Activated naive CD8-positive, alpha-beta T cell treated with anti-CD3 and anti-CD28 coated beads for 36 hours (primary cell): ENCODE measurements around the gene AIFM1. TPM values are rescaled to one million over a fixed set of nuclear protein-coding genes. Genes with fewer than 3 reads are reported as not detected.

Experiments
- DNase-seq: peaks from one replicate; pipeline ENCODE4 v3.0.0; 2021
- H3K27ac Mint-ChIP-seq: one replicate; pipeline ENCODE4 v1.8.0; 2022; ENCODE audit warnings: mild to moderate bottlenecking, moderate library complexity, mixed read lengths
- H3K27me3 Mint-ChIP-seq: one replicate; pipeline ENCODE4 v1.8.0; 2022; ENCODE audit warnings: mild to moderate bottlenecking, mixed read lengths
- H3K36me3 Mint-ChIP-seq: one replicate; pipeline ENCODE4 v1.8.0; 2021; ENCODE audit warnings: mild to moderate bottlenecking, mixed read lengths
- H3K4me1 Mint-ChIP-seq: one replicate; pipeline ENCODE4 v1.8.0; 2021; ENCODE audit warnings: mixed read lengths
- H3K4me3 Mint-ChIP-seq: one replicate; pipeline ENCODE4 v1.8.0; 2022; ENCODE audit warnings: mild to moderate bottlenecking, moderate library complexity, mixed read lengths
- H3K9me3 Mint-ChIP-seq: one replicate; pipeline ENCODE4 v1.8.0; 2022; ENCODE audit warnings: mixed read lengths
- total RNA-seq, 2 experiments: library from RNA; stranded (reverse); gene quantifications; one replicate each; pipeline ENCODE4 v1.2.3, GENCODE V29; 2021

AIFM1 gene
- total RNA-seq, 2 experiments from 2014 or later, result 60.1 to 62.7 TPM

DNA sequence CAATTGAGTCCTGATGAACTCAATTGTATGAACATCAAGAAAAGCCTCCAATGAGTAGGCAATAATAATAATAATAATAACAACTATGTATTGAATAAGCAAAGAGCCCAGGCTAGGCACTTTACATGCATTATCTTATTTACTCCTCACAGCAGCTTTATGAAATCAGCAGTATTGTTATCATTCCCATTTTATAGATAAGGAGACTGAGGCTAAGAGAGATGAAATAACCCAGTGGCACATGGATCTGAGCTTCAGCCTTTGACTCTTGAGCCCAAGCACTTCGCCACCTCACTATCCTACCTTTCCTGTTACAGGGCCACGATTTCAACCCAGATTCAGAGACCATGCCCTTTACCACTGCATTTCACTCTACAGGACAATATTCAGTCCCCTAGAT lies 9.3 kb upstream of the AIFM1 start:
- DNase-seq, result no peak
- H3K36me3 Mint-ChIP-seq, result peaks cover 36% of the 10 kb centered on the region
- H3K4me3 Mint-ChIP-seq, result no peak overlapping the region
- H3K9me3 Mint-ChIP-seq, result peaks cover 2% of the 10 kb centered on the region
- H3K4me1 Mint-ChIP-seq, result peaks cover 48% of the 10 kb centered on the region
- peak overlapping the region; percentile 74 for H3K27ac Mint-ChIP-seq
- no peaks in the 10 kb centered on the region for H3K27me3 Mint-ChIP-seq

DNA sequence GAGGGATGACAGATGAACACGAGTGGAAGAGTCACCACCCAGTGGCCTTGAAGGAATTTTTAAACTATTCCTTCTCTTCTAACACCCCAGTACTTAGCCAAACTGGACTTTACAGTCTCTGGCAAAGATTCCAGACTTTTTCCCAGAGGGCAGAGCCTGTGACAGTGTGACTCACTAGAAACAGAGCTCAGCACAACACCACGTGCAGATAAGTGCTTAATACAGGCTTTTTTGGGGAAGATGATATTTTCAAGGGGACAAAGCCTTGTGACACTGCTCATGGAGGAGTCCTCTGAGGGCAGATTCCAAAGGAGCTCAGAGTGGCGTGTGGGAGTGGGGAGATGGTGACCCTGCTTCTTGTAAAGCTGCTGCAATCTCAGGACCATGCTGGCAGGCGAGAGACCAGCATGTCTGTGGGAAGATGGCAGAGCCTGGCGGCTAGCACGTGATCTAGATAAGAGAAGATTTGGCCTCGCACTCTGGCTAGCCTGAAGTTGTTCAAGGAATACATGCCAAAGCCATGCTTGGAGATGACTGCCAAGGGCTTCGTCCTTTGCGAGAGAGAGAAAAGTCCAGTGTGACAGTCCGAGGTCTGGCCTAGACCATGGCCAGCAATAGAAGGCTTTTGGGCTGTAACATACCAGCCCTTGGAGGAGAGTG lies 8.5 kb upstream of the AIFM1 start:
- DNase-seq, result no peak
- peaks cover 2% of the 10 kb centered on the region for H3K9me3 Mint-ChIP-seq
- H3K4me3 Mint-ChIP-seq, result peak overlapping the region; percentile 90
- peaks cover 30% of the 10 kb centered on the region for H3K36me3 Mint-ChIP-seq
- peaks cover 41% of the 10 kb centered on the region for H3K4me1 Mint-ChIP-seq
- no peaks in the 10 kb centered on the region for H3K27me3 Mint-ChIP-seq
- H3K27ac Mint-ChIP-seq, result peak overlapping the region; percentile 95

DNA sequence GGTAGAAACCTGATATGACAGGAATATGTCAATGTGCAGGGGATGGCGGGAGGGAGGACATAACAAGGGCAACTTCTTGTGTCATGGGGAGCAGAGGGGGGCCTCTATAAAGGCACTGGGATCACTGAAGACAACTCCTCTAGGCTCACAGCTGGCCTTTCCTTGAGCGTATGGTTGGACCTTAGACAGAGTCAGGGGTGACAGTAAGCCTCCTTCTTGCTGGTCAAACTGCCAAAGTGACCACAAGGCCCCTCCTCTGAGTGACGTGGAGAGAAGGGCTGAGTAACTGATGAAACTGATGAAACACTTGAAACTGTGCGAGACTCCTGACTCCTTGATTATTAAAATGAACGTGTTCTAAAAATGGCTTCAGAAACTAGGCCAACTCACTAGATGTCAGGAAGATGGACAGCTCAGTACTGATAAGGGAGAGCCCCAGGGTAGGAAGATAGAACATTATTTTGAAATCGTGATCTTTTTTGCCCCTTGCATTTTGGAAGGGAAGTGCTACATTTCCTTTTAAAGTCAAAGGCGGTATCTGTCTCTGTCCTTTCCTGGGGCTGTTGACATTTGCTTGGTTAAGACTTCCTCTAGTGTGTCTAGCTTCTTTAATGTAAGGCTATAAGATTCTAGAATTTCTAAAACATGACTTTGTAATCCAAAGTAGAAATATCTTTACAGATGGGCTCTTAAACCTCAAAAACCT lies 7.7 kb upstream of the AIFM1 start:
- Mint-ChIP-seq H3K4me1 (peaks cover 41% of the 10 kb centered on the region), H3K4me3 (peak overlapping the region; percentile 90), H3K27ac (peak overlapping the region; percentile 95), H3K9me3 (peaks cover 2% of the 10 kb centered on the region), H3K36me3 (peaks cover 27% of the 10 kb centered on the region), H3K27me3 (no peaks in the 10 kb centered on the region)
- DNase-seq, result peak; percentile 47

DNA sequence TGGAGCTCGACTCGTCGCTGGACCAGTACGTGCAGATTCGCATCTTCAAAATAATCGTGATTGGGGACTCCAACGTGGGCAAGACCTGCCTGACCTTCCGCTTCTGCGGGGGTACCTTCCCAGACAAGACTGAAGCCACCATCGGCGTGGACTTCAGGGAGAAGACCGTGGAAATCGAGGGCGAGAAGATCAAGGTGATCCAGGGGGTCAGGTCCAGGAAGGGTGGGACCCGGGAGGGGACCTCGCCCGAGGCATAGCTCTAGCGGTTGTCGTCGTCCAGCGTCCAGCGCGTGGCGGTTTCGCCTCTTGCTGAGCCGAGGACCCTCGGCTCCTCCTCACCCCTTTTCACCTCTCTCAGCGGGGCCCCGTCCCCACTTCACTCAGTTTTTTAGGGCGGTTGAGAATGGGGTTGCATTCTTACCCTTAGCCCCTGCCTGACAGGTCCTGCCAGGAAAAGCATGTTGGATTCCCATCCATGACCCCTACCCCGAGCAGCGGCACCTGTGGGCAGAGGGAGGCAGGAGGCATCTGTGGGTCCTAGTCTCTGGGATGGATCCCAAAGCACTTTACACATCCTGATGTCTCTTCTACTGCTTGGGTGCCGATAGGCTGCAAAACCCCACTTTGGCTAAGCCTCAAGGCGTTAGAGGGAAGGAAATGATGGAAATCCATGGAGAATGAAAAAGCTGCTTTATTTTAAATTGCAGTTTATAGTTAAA lies 6.6 kb upstream of the AIFM1 start:
- Mint-ChIP-seq H3K4me1 (peaks cover 38% of the 10 kb centered on the region), H3K4me3 (peak overlapping the region; percentile 90), H3K27ac (peak overlapping the region; percentile 95), H3K27me3 (no peaks in the 10 kb centered on the region), H3K36me3 (peaks cover 18% of the 10 kb centered on the region), H3K9me3 (no peaks in the 10 kb centered on the region)
- DNase-seq, result no peak

DNA sequence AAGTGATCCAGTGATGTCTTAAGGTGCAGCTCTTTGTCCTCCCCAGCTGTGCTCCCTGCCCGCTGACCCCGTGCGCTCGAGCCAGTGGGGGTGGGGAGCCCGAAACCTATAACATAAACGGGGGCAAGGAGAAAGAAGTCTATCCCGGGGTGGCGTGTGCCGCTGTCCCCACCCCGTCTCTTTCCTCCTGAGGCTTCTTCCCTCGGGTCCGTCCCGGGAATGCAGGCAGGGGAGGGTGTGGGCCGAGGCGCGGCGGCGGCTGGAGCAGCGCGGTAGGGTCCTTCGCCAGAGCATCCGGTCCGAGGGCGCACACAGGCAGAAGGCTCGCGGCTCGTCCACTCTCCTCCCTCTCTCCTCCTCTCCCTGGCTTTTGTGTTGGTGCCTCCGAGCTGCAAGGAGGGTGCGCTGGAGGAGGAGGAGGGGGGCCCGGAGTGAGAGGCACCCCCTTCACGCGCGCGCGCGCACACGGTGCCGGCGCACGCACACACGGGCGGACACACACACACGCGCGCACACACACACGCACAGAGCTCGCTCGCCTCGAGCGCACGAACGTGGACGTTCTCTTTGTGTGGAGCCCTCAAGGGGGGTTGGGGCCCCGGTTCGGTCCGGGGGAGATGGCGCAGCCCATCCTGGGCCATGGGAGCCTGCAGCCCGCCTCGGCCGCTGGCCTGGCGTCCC lies 5.9 kb upstream of the AIFM1 start, which contains the start of gene RAB33A:
Gene RAB33A (plus strand): TSS at position 517 of the 681 bp plus-strand sequence. CDS start 101 bp downstream, at position 618.
- peak; percentile 47 for DNase-seq
- peaks cover 11% of the 10 kb centered on the region for H3K36me3 Mint-ChIP-seq
- peaks cover 37% of the 10 kb centered on the region for H3K4me1 Mint-ChIP-seq
- peak within 1 kb of the TSS; percentile 90 for H3K4me3 Mint-ChIP-seq
- no peaks in the 10 kb centered on the region for H3K27me3 Mint-ChIP-seq
- peak within 1 kb of the TSS; percentile 95 for H3K27ac Mint-ChIP-seq
- H3K9me3 Mint-ChIP-seq, result no peaks in the 10 kb centered on the region

DNA sequence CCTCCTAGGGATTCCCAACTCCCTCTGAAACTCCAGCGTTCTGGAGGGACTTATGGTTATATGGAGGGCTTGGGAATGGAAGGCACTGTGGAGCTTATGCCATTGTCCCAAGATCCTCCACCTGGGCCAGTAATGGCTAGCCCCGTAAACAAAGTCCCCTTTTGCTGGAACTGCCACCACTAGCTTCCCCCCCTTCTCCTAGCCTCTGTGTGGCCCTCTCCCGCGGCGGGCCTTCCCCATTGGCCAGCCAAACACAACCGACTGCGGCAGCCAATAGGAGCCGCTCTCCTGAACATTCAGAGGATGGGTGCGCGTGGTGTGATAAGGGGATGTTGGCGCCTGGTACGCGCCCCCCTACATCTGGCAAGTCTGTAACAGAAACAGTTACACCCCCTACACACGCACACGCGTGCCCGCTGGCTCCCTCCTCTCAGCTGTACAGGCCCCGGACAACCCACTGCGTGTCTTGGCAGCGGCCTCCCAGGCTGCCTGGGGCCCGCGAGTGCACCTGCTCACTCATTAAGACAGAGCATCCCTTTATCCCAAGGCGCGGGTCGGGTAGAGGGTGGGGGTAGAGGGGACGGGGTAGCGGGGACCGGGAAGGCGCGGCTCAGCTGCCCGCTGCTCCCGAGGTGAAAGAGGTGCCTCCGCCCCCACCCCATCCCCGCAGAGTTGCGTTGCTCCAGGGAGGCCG lies 5.3 kb upstream of the AIFM1 start:
- Mint-ChIP-seq H3K27ac (peak overlapping the region; percentile 95), H3K9me3 (no peaks in the 10 kb centered on the region), H3K4me3 (peak overlapping the region; percentile 90), H3K27me3 (no peaks in the 10 kb centered on the region), H3K36me3 (peaks cover 7% of the 10 kb centered on the region), H3K4me1 (peaks cover 30% of the 10 kb centered on the region)
- DNase-seq, result peak; percentile 76

DNA sequence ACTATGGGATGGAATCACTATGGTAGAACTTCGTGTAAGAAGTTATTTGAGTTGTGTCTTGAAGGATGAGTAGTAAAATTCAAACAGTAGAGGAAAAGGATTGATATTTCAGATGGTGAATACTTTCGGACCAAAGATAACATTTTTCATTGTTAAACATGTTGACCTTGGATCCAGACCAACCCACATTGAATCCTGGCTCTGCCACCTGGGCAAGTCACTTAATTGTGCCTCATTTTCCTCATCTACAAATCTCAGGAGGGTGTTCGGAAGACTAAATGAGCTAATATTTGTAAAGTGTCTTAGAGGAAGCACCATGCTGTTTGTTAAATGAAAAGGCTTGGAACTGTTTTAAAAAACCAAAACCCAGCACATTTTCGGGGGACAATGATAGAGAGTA lies 1.4 kb upstream of the AIFM1 start:
- Mint-ChIP-seq H3K9me3 (no peaks in the 10 kb centered on the region), H3K4me3 (peak overlapping the region; percentile 95), H3K4me1 (peaks cover 25% of the 10 kb centered on the region), H3K27ac (peak overlapping the region; percentile 93), H3K36me3 (peaks cover 4% of the 10 kb centered on the region), H3K27me3 (no peaks in the 10 kb centered on the region)
- DNase-seq, result no peak

DNA sequence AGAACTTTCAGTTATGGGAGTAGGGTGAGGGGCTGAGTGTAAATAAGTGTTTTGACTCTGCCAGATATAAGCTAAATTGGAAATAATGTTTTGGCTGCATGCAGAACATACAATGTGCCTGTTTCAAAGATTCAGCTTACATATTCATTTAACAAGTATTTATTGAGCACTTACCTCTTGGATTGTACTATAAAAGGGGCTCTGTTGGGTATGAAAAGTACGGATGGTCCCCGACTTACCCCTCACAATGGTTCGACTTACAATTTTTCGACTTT lies 799 bp upstream of the AIFM1 start:
- Mint-ChIP-seq H3K27ac (peak overlapping the region; percentile 93), H3K9me3 (no peaks in the 10 kb centered on the region), H3K36me3 (peaks cover 4% of the 10 kb centered on the region), H3K27me3 (no peaks in the 10 kb centered on the region), H3K4me1 (peaks cover 26% of the 10 kb centered on the region), H3K4me3 (peak overlapping the region; percentile 95)
- no peak for DNase-seq

DNA sequence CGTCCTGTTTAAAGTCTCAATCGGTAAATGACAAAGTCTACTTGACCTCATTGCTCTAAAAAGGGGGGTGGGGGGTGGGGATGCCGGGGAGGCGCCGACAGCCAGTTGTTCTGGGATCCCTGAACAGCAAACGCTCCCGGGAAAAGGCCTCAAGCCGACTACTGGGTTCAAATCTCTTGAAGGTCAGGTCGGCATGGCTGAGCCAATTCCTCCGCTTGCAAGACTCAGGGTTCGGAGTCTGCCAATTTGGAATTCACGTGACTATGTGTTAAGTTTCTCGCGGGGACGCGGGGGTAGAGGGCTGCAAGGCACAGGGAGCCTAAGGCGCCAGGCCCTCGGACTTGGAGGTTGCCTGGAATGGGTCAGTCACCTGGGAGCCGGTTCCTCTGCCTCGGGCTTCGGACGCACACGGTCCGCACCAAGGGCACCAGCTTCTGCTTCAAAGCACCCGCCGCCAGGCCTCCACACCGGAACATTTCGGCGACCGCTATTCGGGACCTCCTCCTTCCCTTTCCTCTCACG lies 399 bp downstream of the AIFM1 start:
- no peaks in the 10 kb centered on the region for H3K27me3 Mint-ChIP-seq
- H3K27ac Mint-ChIP-seq, result peak overlapping the region; percentile 93
- peak overlapping the region; percentile 95 for H3K4me3 Mint-ChIP-seq
- H3K4me1 Mint-ChIP-seq, result peaks cover 22% of the 10 kb centered on the region
- H3K36me3 Mint-ChIP-seq, result peaks cover 4% of the 10 kb centered on the region
- no peak for DNase-seq
- H3K9me3 Mint-ChIP-seq, result no peaks in the 10 kb centered on the region

DNA sequence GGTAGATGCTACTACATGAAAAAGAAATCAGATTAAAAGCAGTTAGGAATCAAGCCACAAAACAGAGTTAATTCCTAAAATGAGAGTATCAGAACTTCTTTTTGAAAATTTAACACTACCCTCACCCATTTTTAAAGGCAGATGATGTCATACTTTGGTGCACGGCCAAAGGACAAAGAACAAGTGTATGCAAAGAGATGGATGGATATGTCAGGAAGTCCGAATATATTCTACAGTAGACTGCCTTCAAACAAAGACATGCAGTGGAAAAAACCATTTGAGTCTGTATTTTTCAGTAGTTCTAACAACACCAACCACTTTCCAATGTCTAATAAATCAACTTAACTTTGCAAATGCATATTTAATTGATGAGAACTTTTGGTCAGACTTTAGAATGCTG lies 2.2 kb downstream of the AIFM1 start:
- Mint-ChIP-seq H3K4me3 (peak overlapping the region; percentile 40), H3K9me3 (no peaks in the 10 kb centered on the region), H3K27ac (no peak overlapping the region), H3K36me3 (peaks cover 4% of the 10 kb centered on the region), H3K27me3 (no peaks in the 10 kb centered on the region), H3K4me1 (peaks cover 29% of the 10 kb centered on the region)
- DNase-seq, result no peak

DNA sequence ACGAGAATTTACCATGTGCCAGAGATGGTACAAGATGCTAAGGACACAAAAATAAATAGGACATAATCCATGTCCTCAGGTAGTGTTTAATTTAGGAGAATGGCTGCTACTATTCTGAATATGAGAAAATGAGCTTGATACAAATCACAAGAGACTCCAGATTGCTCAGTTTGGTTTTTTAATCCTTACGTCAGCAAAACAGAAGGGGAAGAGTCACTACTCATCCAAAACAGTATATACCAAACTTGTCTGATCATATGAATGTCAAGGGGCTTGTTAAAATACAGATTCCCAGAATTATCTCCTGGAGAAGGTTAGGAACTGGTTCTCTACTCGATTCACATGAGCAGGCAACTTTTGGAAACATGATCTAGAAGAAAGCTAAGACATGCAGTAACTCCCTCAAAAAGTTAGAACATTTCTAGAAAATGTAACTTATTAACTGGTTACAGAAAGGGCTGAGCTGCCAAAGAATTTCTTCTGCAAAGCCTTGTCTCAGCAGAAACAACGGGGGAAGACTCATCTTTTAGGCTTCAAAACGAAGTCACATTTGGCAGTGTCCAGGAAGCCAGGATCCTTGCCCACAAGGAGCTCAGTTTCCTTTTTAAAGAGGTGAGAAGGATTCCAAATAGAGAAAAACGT lies 3.4 kb downstream of the AIFM1 start:
- no peaks in the 10 kb centered on the region for H3K9me3 Mint-ChIP-seq
- no peak for DNase-seq
- no peak overlapping the region for H3K27ac Mint-ChIP-seq
- H3K4me1 Mint-ChIP-seq, result peaks cover 26% of the 10 kb centered on the region
- peaks cover 4% of the 10 kb centered on the region for H3K36me3 Mint-ChIP-seq
- H3K27me3 Mint-ChIP-seq, result no peaks in the 10 kb centered on the region
- H3K4me3 Mint-ChIP-seq, result no peak overlapping the region

DNA sequence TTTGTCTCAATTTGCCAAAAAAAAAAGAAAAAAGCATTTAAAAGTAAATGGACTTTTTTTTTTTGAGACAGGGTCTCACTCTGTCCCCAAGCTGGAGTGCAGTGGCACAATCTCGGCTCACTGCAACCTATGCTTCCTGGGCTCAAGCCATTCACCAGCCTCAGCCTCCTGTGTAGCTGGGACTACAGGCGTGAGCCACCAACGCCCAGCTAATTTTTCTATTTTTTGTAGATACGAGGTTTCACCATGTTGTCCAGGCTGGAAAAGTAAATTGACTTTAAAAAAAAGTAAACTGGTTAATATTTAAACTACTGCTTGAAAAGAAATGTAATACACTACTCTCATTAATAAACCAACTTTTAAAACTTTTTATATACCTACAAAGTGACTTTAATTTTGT lies 5.9 kb downstream of the AIFM1 start:
- H3K4me3 Mint-ChIP-seq, result no peak overlapping the region
- H3K27me3 Mint-ChIP-seq, result no peaks in the 10 kb centered on the region
- peaks cover 20% of the 10 kb centered on the region for H3K4me1 Mint-ChIP-seq
- no peak overlapping the region for H3K27ac Mint-ChIP-seq
- no peak for DNase-seq
- peaks cover 4% of the 10 kb centered on the region for H3K36me3 Mint-ChIP-seq
- H3K9me3 Mint-ChIP-seq, result no peaks in the 10 kb centered on the region

DNA sequence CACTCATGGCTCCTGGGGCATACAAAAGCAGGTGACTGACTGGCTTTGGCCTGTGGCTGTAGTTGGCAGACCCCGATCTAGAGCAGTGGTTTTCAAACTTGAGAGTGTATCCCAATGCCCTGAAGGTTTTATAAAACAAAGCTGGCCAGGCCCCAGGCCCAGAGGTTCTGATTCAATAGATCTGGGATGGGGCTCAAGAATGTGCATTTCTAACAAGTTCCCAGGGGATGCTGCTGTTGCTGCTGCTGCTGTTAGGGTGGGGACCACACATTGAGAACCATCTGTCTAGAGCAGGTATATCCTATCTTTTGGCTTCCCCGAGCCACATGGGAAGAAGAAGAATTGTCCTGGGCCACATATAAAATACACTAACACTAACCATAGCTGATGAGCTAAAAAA lies 7.3 kb downstream of the AIFM1 start:
- H3K4me3 Mint-ChIP-seq, result no peak overlapping the region
- H3K9me3 Mint-ChIP-seq, result no peaks in the 10 kb centered on the region
- DNase-seq, result no peak
- H3K36me3 Mint-ChIP-seq, result peaks cover under 1% of the 10 kb centered on the region
- H3K4me1 Mint-ChIP-seq, result peaks cover 16% of the 10 kb centered on the region
- H3K27ac Mint-ChIP-seq, result no peak overlapping the region
- H3K27me3 Mint-ChIP-seq, result no peaks in the 10 kb centered on the region

DNA sequence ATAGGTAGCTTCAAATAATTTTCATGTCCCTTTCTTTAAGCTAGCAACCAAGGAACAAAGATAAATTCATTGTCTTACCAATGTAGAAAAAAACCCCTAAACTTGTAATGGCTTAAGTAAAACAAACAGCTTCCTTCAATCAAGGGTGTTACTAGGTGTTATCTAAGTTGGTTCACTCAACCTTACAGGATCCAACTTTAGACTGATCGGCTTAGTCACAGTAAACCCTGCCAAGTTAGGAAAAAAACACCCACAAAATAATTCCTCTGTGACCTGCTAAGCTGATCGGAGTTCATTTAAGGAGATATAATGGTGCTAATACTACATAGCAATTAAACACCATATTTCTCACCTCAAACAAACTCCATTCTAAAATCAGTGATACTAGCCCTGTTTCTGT lies 10.1 kb downstream of the AIFM1 start:
- no peaks in the 10 kb centered on the region for H3K27me3 Mint-ChIP-seq
- no peaks in the 10 kb centered on the region for H3K9me3 Mint-ChIP-seq
- DNase-seq, result no peak
- H3K36me3 Mint-ChIP-seq, result no peaks in the 10 kb centered on the region
- H3K4me1 Mint-ChIP-seq, result peaks cover 8% of the 10 kb centered on the region
- H3K4me3 Mint-ChIP-seq, result no peak overlapping the region
- H3K27ac Mint-ChIP-seq, result no peak overlapping the region
